Suprapubic skin (tissue), 4 donors: ENCODE measurements around the gene NR2F1.

Experiments
- CTCF ChIP-seq, 2 donors: fragments of 200-600 bp in 1 of 2; fragments of 450-650 bp in 1 of 2; sonication (generic) in 1 of 2; IDR thresholded peaks; one replicate each; pipeline ENCODE4 v1.5.1; 2016 to 2019; ENCODE audit warnings: antibody characterized with exemption in 2 of 2, mild to moderate bottlenecking in 1 of 2, moderate library complexity in 1 of 2
- EP300 ChIP-seq: sonication (generic); formaldehyde crosslinking; IDR thresholded peaks from one replicate; pipeline ENCODE4 v1.6.1; 2017; ENCODE audit warnings: antibody characterized with exemption
- POLR2A ChIP-seq, 2 donors: fragments of 450-650 bp; IDR thresholded peaks; one replicate each; pipeline ENCODE4 v1.6.1; 2017; ENCODE audit warnings: antibody characterized with exemption in 2 of 2, mild to moderate bottlenecking in 2 of 2, moderate library complexity in 2 of 2
- POLR2AphosphoS5 ChIP-seq, 3 donors: sonication (generic); formaldehyde crosslinking; IDR thresholded peaks; one replicate each; pipeline ENCODE4 v1.6.1; 2017; ENCODE audit warnings: antibody characterized with exemption in 3 of 3

- TF ChIP-seq CTCF (IDR thresholded peaks at IDR 0.05) (no peak), POLR2AphosphoS5 (IDR thresholded peaks at IDR 0.05) (no peak), POLR2A (IDR thresholded peaks at IDR 0.05) (no peak), EP300 (no peak)
Measured at GRCh38 chr5:93599001-93599379, 16.0 kb downstream of the NR2F1 start.
